KMS-11 (cell line): ENCODE data around the gene DLG2.
"Not testable (repeated sequence)": the region's sequence is repeated elsewhere in the genome, so short reads cannot be mapped to it uniquely, and the experiment has no call there.

Experiments
- H2AFZ ChIP-seq: fragments of 200-600 bp; sonication (generic); 2 replicates; pipeline ENCODE4 v1.6.1; 2016; ENCODE audit warnings: antibody characterized with exemption, mixed run types, low read depth
- H3K27ac ChIP-seq: fragments of 200-600 bp; sonication (generic); 2 replicates; pipeline ENCODE4 v1.6.1; 2016; ENCODE audit warnings: mild to moderate bottlenecking, mixed run types
- H3K27me3 ChIP-seq: fragments of 200-600 bp; sonication (generic); 2 replicates; pipeline ENCODE4 v1.6.1; 2017; ENCODE audit warnings: mild to moderate bottlenecking, low read depth, mixed run types, moderate library complexity; ENCODE audit not compliant: insufficient read depth
- H3K36me3 ChIP-seq: fragments of 200-600 bp; sonication (generic); 2 replicates; pipeline ENCODE4 v1.6.1; 2017; ENCODE audit warnings: mild to moderate bottlenecking, mixed run types; ENCODE audit not compliant: insufficient read depth
- H3K4me1 ChIP-seq: fragments of 200-600 bp; sonication (generic); 2 replicates; pipeline ENCODE4 v1.6.1; 2016; ENCODE audit warnings: mild to moderate bottlenecking, low read depth, mixed run types; ENCODE audit not compliant: poor library complexity, severe bottlenecking
- H3K4me2 ChIP-seq: fragments of 200-600 bp; sonication (generic); 2 replicates; pipeline ENCODE4 v1.7.0; 2016; ENCODE audit warnings: mild to moderate bottlenecking, mixed run types
- H3K4me3 ChIP-seq: fragments of 200-600 bp; sonication (generic); IDR thresholded peaks from 2 replicates; pipeline ENCODE4 v1.6.1; 2017; ENCODE audit warnings: low read depth, low read length, mixed read lengths; ENCODE audit not compliant: insufficient read depth
- H3K79me2 ChIP-seq: fragments of 200-600 bp; sonication (generic); 2 replicates; pipeline ENCODE4 v1.6.1; 2016; ENCODE audit warnings: low read depth, mixed run types; ENCODE audit not compliant: insufficient read depth
- H3K9ac ChIP-seq: fragments of 200-600 bp; sonication (generic); 2 replicates; pipeline ENCODE4 v1.6.1; 2016; ENCODE audit warnings: mild to moderate bottlenecking, mixed run types
- H4K20me1 ChIP-seq: fragments of 200-600 bp; sonication (generic); 2 replicates; pipeline ENCODE4 v1.6.1; 2016; ENCODE audit warnings: mild to moderate bottlenecking, mixed run types; ENCODE audit not compliant: insufficient read depth
- CTCF ChIP-seq: fragments of 200-600 bp; sonication (generic); conservative IDR thresholded peaks from 2 replicates; pipeline ENCODE4 v1.6.1; 2017; ENCODE audit warnings: low read depth, mild to moderate bottlenecking, antibody characterized with exemption, low read length, moderate library complexity, mixed read lengths

Gene DLG2

GRCh38 chr11:84319863-84320262, 1307.3 kb downstream of the DLG2 start:
- H3K27me3 ChIP-seq: no peaks in the 10 kb centered on the region
- H3K79me2 ChIP-seq: no peaks in the 10 kb centered on the region
- no peaks in the 10 kb centered on the region for H3K36me3 ChIP-seq
- TF ChIP-seq CTCF: no peak
- no peak overlapping the region for H3K4me3 ChIP-seq
- H3K9ac ChIP-seq: no peak overlapping the region
- no peak overlapping the region for H3K27ac ChIP-seq
- no peaks in the 10 kb centered on the region for H3K4me1 ChIP-seq
- no peak overlapping the region for H3K4me2 ChIP-seq
- H4K20me1 ChIP-seq: no peaks in the 10 kb centered on the region
- H2AFZ ChIP-seq: no peak overlapping the region

- Histone ChIP-seq H3K27ac (no peak overlapping the region), H3K4me2 (no peak overlapping the region), H3K27me3 (no peaks in the 10 kb centered on the region), H3K4me1 (no peaks in the 10 kb centered on the region), H3K36me3 (no peaks in the 10 kb centered on the region), H4K20me1 (no peaks in the 10 kb centered on the region), H3K4me3 (no peak overlapping the region), H3K9ac (no peak overlapping the region), H2AFZ (no peak overlapping the region), H3K79me2 (no peaks in the 10 kb centered on the region)
- no peak for TF ChIP-seq CTCF
These were observed 1310.1 kb downstream of the DLG2 start for GRCh38 chr11:84316866-84317555.

GRCh38 chr11:84313830-84314359, 1313.2 kb downstream of the DLG2 start:
- H2AFZ ChIP-seq: no peak overlapping the region
- H4K20me1 ChIP-seq: no peaks in the 10 kb centered on the region
- no peaks in the 10 kb centered on the region for H3K79me2 ChIP-seq
- H3K27me3 ChIP-seq: no peaks in the 10 kb centered on the region
- H3K36me3 ChIP-seq: no peaks in the 10 kb centered on the region
- no peak overlapping the region for H3K4me3 ChIP-seq
- no peak overlapping the region for H3K9ac ChIP-seq
- H3K4me1 ChIP-seq: no peaks in the 10 kb centered on the region
- TF ChIP-seq CTCF: no peak
- H3K4me2 ChIP-seq: no peak overlapping the region
- H3K27ac ChIP-seq: no peak overlapping the region

- no peak for TF ChIP-seq CTCF
- Histone ChIP-seq H2AFZ (no peak overlapping the region), H3K4me1 (no peaks in the 10 kb centered on the region), H3K4me3 (no peak overlapping the region), H3K27ac (no peak overlapping the region), H3K4me2 (no peak overlapping the region), H3K9ac (no peak overlapping the region), H3K27me3 (no peaks in the 10 kb centered on the region), H3K79me2 (no peaks in the 10 kb centered on the region), H3K36me3 (no peaks in the 10 kb centered on the region), H4K20me1 (no peaks in the 10 kb centered on the region)
These were observed 1316.9 kb downstream of the DLG2 start for GRCh38 chr11:84310268-84310667.

GRCh38 chr11:84308491-84308890, 1318.7 kb downstream of the DLG2 start:
- H3K9ac ChIP-seq, H3K4me2 ChIP-seq, H3K36me3 ChIP-seq, H4K20me1 ChIP-seq, H3K27me3 ChIP-seq, H3K4me1 ChIP-seq, H3K27ac ChIP-seq, H2AFZ ChIP-seq, H3K4me3 ChIP-seq, H3K79me2 ChIP-seq: not testable (repeated sequence)
